GM12878 (cell line): ENCODE data around the gene EOMES. TPM values are rescaled to one million over a fixed set of nuclear protein-coding genes. Genes with fewer than 3 reads are reported as not detected.

Experiments used
- ATAC-seq: fragments of 200-7000 bp; cut with Tn5 transposase; 3 replicates; pipeline ENCODE4 v1.9.1; 2020; ENCODE audit warnings: mild to moderate bottlenecking, moderate library complexity
- BruUV-seq: library from RNA; stranded (reverse); fragments of 400-500 nt; replicated peaks from 2 replicates; lab custom pipeline; 2021; lab: Mats Ljungman, UMichigan
- CTCF ChIA-PET: fragments of 300-600 bp; sonication (Branson Sonifier 250); formaldehyde crosslinking; extraction: SDS; loops from one replicate; lab custom pipeline; 2021; ENCODE audit warnings: inconsistent platforms; lab: Yijun Ruan, JAX
- POLR2A ChIA-PET: fragments of 350-600 bp; formaldehyde crosslinking; extraction: SDS; loops from one replicate; lab custom pipeline; 2021; ENCODE audit warnings: inconsistent platforms; lab: Charles Lee
- RAD21 ChIA-PET: fragments of 300-600 bp; sonication (Branson Sonifier 250); formaldehyde crosslinking; loops from one replicate; lab custom pipeline; 2023; ENCODE audit warnings: antibody characterized with exemption; ENCODE audit not compliant: unreplicated experiment; lab: Charles Lee
- SMC1A ChIA-PET: fragments of 300-600 bp; sonication (Branson Sonifier 250); formaldehyde crosslinking; loops from one replicate; lab custom pipeline; 2023; ENCODE audit not compliant: unreplicated experiment, uncharacterized antibody; lab: Charles Lee
- DNase-seq: peaks from one replicate; pipeline ENCODE4 v3.0.0-alpha.2; 2011; ENCODE audit warnings: low read depth, low spot score
- FAIRE-seq: peaks from 3 replicates; lab custom pipeline; 2011; peaks lifted over from hg19 to GRCh38; lab: Jason Lieb, UNC
- H2AFZ ChIP-seq: 2 replicates; pipeline ENCODE4 v1.6.0; 2011; ENCODE audit warnings: low read depth, low read length, control low read depth; ENCODE audit not compliant: control insufficient read depth
- H3K27ac ChIP-seq: 2 replicates; pipeline ENCODE4 v1.5.1; 2011; ENCODE audit warnings: control low read depth; ENCODE audit not compliant: control insufficient read depth, insufficient read depth
- H3K27me3 ChIP-seq, 2 experiments: replicated peaks in 1 of 2; 2 replicates each; pipeline versions ENCODE4 v1.6.0 to v1.6.1; 2011; ENCODE audit warnings: low read length in 1 of 2; ENCODE audit not compliant: control insufficient read depth in 2 of 2, insufficient read depth in 2 of 2
- H3K36me3 ChIP-seq, 2 experiments: 2 replicates each; pipeline ENCODE4 v1.5.1; 2011; ENCODE audit warnings: low read length in 1 of 2; ENCODE audit not compliant: control insufficient read depth in 2 of 2, insufficient read depth in 2 of 2
- H3K4me1 ChIP-seq: 2 replicates; pipeline ENCODE4 v1.6.1; 2011; ENCODE audit warnings: mild to moderate bottlenecking, low read length, moderate library complexity, mixed read lengths; ENCODE audit not compliant: control insufficient read depth, insufficient read depth
- H3K4me2 ChIP-seq: 2 replicates; pipeline ENCODE4 v1.6.0; 2011; ENCODE audit warnings: control low read depth; ENCODE audit not compliant: control insufficient read depth, insufficient read depth
- H3K4me3 ChIP-seq: fragments of 200-600 bp; sonication (generic); 2 replicates; pipeline ENCODE4 v1.5.1; 2016
- H3K79me2 ChIP-seq: 2 replicates; pipeline ENCODE4 v1.6.0; 2011; ENCODE audit warnings: low read length; ENCODE audit not compliant: control insufficient read depth, insufficient read depth
- H3K9ac ChIP-seq: 2 replicates; pipeline ENCODE4 v1.8.0; 2011; ENCODE audit warnings: low read length, control low read depth, mixed read lengths; ENCODE audit not compliant: control insufficient read depth, insufficient read depth
- H3K9me3 ChIP-seq: replicated peaks from 3 replicates; pipeline ENCODE4 v1.5.1; 2011; ENCODE audit warnings: mild to moderate bottlenecking, low read length; ENCODE audit not compliant: control insufficient read depth, insufficient read depth
- H4K20me1 ChIP-seq: 2 replicates; pipeline ENCODE4 v1.6.0; 2011; ENCODE audit not compliant: control insufficient read depth, insufficient read depth
- CBX5 ChIP-seq: sonication (generic); IDR thresholded peaks from 2 replicates; pipeline ENCODE4 v1.6.1; 2016; ENCODE audit warnings: low read depth, moderate library complexity, mild to moderate bottlenecking, inconsistent platforms
- CUX1 ChIP-seq: IDR thresholded peaks from 2 replicates; pipeline ENCODE4 v1.6.1; 2012; ENCODE audit warnings: improper control_type of control experiment, low read depth, low read length; ENCODE audit not compliant: insufficient replicate concordance
- ESRRA ChIP-seq: IDR thresholded peaks from 2 replicates; pipeline ENCODE4 v1.6.1; 2012; ENCODE audit warnings: mild to moderate bottlenecking, low read length, improper control_type of control experiment
- IKZF1 ChIP-seq: fragments of 450-650 bp; conservative IDR thresholded peaks from 2 replicates; pipeline ENCODE4 v1.6.1; 2017; ENCODE audit warnings: antibody characterized with exemption, mild to moderate bottlenecking
- IKZF2 ChIP-seq, 2 experiments: fragments of 450-650 bp; IDR thresholded peaks; 2 replicates each; pipeline ENCODE4 v1.6.1; 2017; ENCODE audit warnings: mild to moderate bottlenecking in 2 of 2, moderate library complexity in 2 of 2
- IRF5 ChIP-seq: fragments of 450-650 bp; IDR thresholded peaks from 2 replicates; pipeline ENCODE4 v1.6.1; 2017; ENCODE audit warnings: borderline replicate concordance
- ZNF622 ChIP-seq: fragments of 450-650 bp; IDR thresholded peaks from 2 replicates; pipeline ENCODE4 v1.6.1; 2017; ENCODE audit warnings: mild to moderate bottlenecking, inconsistent platforms
- WGBS: methylation state at CpG from one replicate; pipeline ENCODE4 v1.1.6; 2016; ENCODE audit warnings: low lambda C conversion rate; ENCODE audit not compliant: insufficient replicate concordance, insufficient coverage; ENCODE audit errors: missing lambda C conversion rate; 5-methylcytosine and 5-hydroxymethylcytosine counted together
- in situ Hi-C: fragments of 300-500 bp; cut with MboI; formaldehyde crosslinking; loops from 9 replicates; pipeline ENCODE4 v1.14.3; 2018; ENCODE audit warnings: mixed read lengths
- intact Hi-C: fragments of 100-400 bp; cut with micrococcal nuclease; formaldehyde crosslinking; loops from one replicate; pipeline ENCODE4 v1.14.2; 2022; ENCODE audit not compliant: unreplicated experiment
- polyA plus RNA-seq, 11 experiments: library from polyadenylated mRNA; depleted of rRNA in 4 of 11; unstranded in 6 of 11; stranded (reverse) in 5 of 11; fragments of >200 nt; fragmentation: Nextera tagmentation in 4 of 11; fragmentation: Illumina TruSeq in 1 of 11; extraction: Ambion mirVana in 4 of 11; extraction: Trizol in 1 of 11; gene quantifications; 1 replicate in 1 of 11; 2 replicates in 10 of 11; pipeline versions ENCODE4 v1.2.1 to v1.2.3, GENCODE V29; 2011 to 2016; ENCODE audit warnings: inconsistent platforms in 2 of 11, missing spikeins in 2 of 11, low read depth in 1 of 11
- total RNA-seq, 4 experiments: library from RNA; depleted of rRNA in 3 of 4; stranded (reverse); fragments of >200 nt in 3 of 4; fragmentation: Illumina TruSeq in 1 of 4; extraction: Trizol in 1 of 4; gene quantifications; 2 replicates each; pipeline versions ENCODE4 v1.2.1 to v1.2.3, GENCODE V29; 2013 to 2021

Gene EOMES
- total and polyA plus RNA-seq, 10 of the 15 experiments (the other 5 are each of a cell fraction or from before 2014, with no cell fraction given) = 1.5 to 178 (median 4.5) TPM

GRCh38 chr3:27729748-27730611 is 7.9 kb upstream of the EOMES start:
- no peak overlapping the region for H3K4me3 ChIP-seq
- ChIA-PET POLR2A (no interaction called here), SMC1A (no interaction called here), CTCF (interaction anchor here (1.6 kb wide), 1 partner anchor 17 kb away, joined by 6 read pairs; no protein-coding TSS in a partner anchor), RAD21 (interaction anchor here (1.5 kb wide), 1 partner anchor 11 kb away, joined by 3 read pairs; no protein-coding TSS in a partner anchor)
- no peak; the same call in 2 of the 3 replicates for ATAC-seq
- WGBS = 16% methylated on average over 41 of the region's 41 CpGs
- no peak overlapping the region for H3K4me2 ChIP-seq
- intact Hi-C loops (no loop called here), in situ Hi-C loops (no loop called here)
- peaks cover 8 to 21% of the 10 kb centered on the region in 2 experiments for H3K27me3 ChIP-seq
- FAIRE-seq = no peak
- BruUV-seq = no TSS peak
- DNase-seq = no peak
- H3K27ac ChIP-seq = no peak overlapping the region
- H3K9ac ChIP-seq = no peak overlapping the region
- no peaks in the 10 kb centered on the region for H4K20me1 ChIP-seq
- no peaks in the 10 kb centered on the region for H3K4me1 ChIP-seq
- no peak for TF ChIP-seq ESRRA
- 0 out of 2 replicates have a peak, but pooled peaks have one; percentile 15 for TF ChIP-seq IKZF1
- H2AFZ ChIP-seq = no peak overlapping the region
- H3K79me2 ChIP-seq = no peaks in the 10 kb centered on the region
- no peaks in the 10 kb centered on the region for H3K36me3 ChIP-seq
- H3K9me3 ChIP-seq = no peaks in the 10 kb centered on the region

- FAIRE-seq = no peak
- Histone ChIP-seq H3K36me3 (no peaks in the 10 kb centered on the region), H2AFZ (no peak overlapping the region), H3K9ac (no peak overlapping the region), H3K4me1 (no peaks in the 10 kb centered on the region), H3K4me2 (no peak overlapping the region), H3K27me3 (peaks cover 8 to 21% of the 10 kb centered on the region in 2 experiments), H3K79me2 (no peaks in the 10 kb centered on the region), H3K9me3 (no peaks in the 10 kb centered on the region), H4K20me1 (no peaks in the 10 kb centered on the region), H3K27ac (no peak overlapping the region), H3K4me3 (no peak overlapping the region)
- in situ Hi-C loops = no loop called here
- no peak for ATAC-seq
- WGBS = 10% methylated on average over 12 of the region's 12 CpGs
- intact Hi-C loops = no loop called here
- DNase-seq = no peak
- TF ChIP-seq IRF5 = no peak
- TF ChIP-seq CUX1 = no peak
- TF ChIP-seq ZNF622 = no peak
- TF ChIP-seq IKZF2 (IDR thresholded peaks at IDR 0.05) = no peak
- TF ChIP-seq CBX5 = no peak
- ChIA-PET CTCF (interaction anchor here (1.6 to 3.3 kb wide), 3 partner anchors 17 to 98 kb away, joined by 6 to 18 read pairs (median 9); no protein-coding TSS in a partner anchor), SMC1A (interaction anchor here (1.1 to 2.0 kb wide), 3 partner anchors 7 to 174 kb away, joined by 3 to 5 read pairs (median 3); no protein-coding TSS in a partner anchor), RAD21 (interaction anchor here (1.5 to 3.1 kb wide), 3 partner anchors 12 to 99 kb away, joined by 3 to 14 read pairs (median 8); no protein-coding TSS in a partner anchor), POLR2A (no interaction called here)
- BruUV-seq = no TSS peak
Observed at GRCh38 chr3:27729325-27729724, 7.2 kb upstream of the EOMES start.
